K562 (cell line): ENCODE measurements around the gene SPAG4. TPM values are rescaled to one million over a fixed set of nuclear protein-coding genes. Genes with fewer than 3 reads are reported as not detected.
A peak's percentile ranks its signal among the peaks of the same experiment; 100 is the strongest.

Experiments
- CBFA2T2 ChIP-seq: fragments of 450-650 bp; conservative IDR thresholded peaks from 2 replicates; pipeline ENCODE4 v1.6.1; 2017; ENCODE audit warnings: mild to moderate bottlenecking
- EGR1 ChIP-seq: fragments of 450-650 bp; conservative IDR thresholded peaks from 2 replicates; pipeline ENCODE4 v1.6.1; 2017; ENCODE audit warnings: mild to moderate bottlenecking
- EHMT2 ChIP-seq: fragments of 450-650 bp; IDR thresholded peaks from 2 replicates; pipeline ENCODE4 v1.6.1; 2018; ENCODE audit warnings: antibody characterized with exemption
- EWSR1 ChIP-seq: fragments of 450-650 bp; IDR thresholded peaks from 2 replicates; pipeline ENCODE4 v1.6.1; 2018; ENCODE audit warnings: borderline replicate concordance, mild to moderate bottlenecking, low read depth, moderate library complexity; ENCODE audit not compliant: partially characterized antibody
- NR2F6 ChIP-seq: fragments of 450-650 bp; formaldehyde crosslinking; IDR thresholded peaks from 2 replicates; pipeline ENCODE4 v1.4.0; 2020; ENCODE audit warnings: mild to moderate bottlenecking
- PRMT5 ChIP-seq: sonication (generic); formaldehyde crosslinking; IDR thresholded peaks from 2 replicates; pipeline ENCODE4 v1.5.0; 2020; ENCODE audit warnings: missing genetic modification reagents
- SREBF1 ChIP-seq: fragments of 150-350 bp; IDR thresholded peaks from 2 replicates; pipeline ENCODE4 v1.6.1; 2014; ENCODE audit warnings: antibody characterized with exemption, low read depth, low read length, borderline replicate concordance
- TAF9B ChIP-seq: fragments of 450-650 bp; IDR thresholded peaks from 2 replicates; pipeline ENCODE4 v1.6.1; 2018; ENCODE audit warnings: mild to moderate bottlenecking; ENCODE audit not compliant: partially characterized antibody
- ZNF174 ChIP-seq: fragments of 250-450 bp; sonication (Bioruptor Pico); IDR thresholded peaks from 2 replicates; pipeline ENCODE4 v1.4.0; 2020; ENCODE audit warnings: mild to moderate bottlenecking
- ZNF324 ChIP-seq: fragments of 250-450 bp; sonication (Bioruptor Pico); IDR thresholded peaks from 2 replicates; pipeline ENCODE4 v1.4.0; 2020; ENCODE audit warnings: mild to moderate bottlenecking
- ZNF354B ChIP-seq: fragments of 250-450 bp; sonication (Bioruptor Pico); IDR thresholded peaks from 2 replicates; pipeline ENCODE4 v1.4.0; 2020
- ZNF780A ChIP-seq: fragments of 250-450 bp; sonication (Bioruptor Pico); IDR thresholded peaks from 2 replicates; pipeline ENCODE4 v1.5.0; 2021; ENCODE audit warnings: mild to moderate bottlenecking
- polyA plus RNA-seq, 8 experiments: library from polyadenylated mRNA; depleted of rRNA in 4 of 8; stranded (reverse) in 5 of 8; unstranded in 3 of 8; fragments of >200 nt; fragmentation: Nextera tagmentation in 2 of 8; fragmentation: Illumina TruSeq in 1 of 8; extraction: Ambion mirVana in 2 of 8; extraction: Trizol in 1 of 8; gene quantifications; 2 replicates each; pipeline versions ENCODE4 v1.2.1 to v1.2.3, GENCODE V29; 2011 to 2014; ENCODE audit warnings: inconsistent platforms in 1 of 8, missing spikeins in 1 of 8
- total RNA-seq, 7 experiments: library from RNA; depleted of rRNA in 6 of 7; stranded (reverse); fragments of >200 nt in 6 of 7; fragmentation: Illumina TruSeq in 2 of 7; extraction: Trizol in 2 of 7; gene quantifications; 2 replicates each; pipeline versions ENCODE4 v1.2.1 to v1.2.3, GENCODE V29; 2011 to 2021; ENCODE audit warnings: low replicate concordance in 1 of 7
- TF ChIP-seq, protein P1 (sequence below), 2 experiments: fragments of 450-650 bp; IDR thresholded peaks; 2 replicates each; pipeline ENCODE4 v1.6.1; 2016; ENCODE audit warnings: mild to moderate bottlenecking in 2 of 2, borderline replicate concordance in 1 of 2, low read depth in 1 of 2, moderate library complexity in 1 of 2
- TF ChIP-seq, protein P2 (sequence below): IDR thresholded peaks from 2 replicates; pipeline ENCODE4 v1.6.1; 2011; ENCODE audit not compliant: insufficient read length; ENCODE audit errors: extremely low read depth
- TF ChIP-seq, protein P3 (sequence below), 2 experiments: IDR thresholded peaks; 2 replicates each; pipeline ENCODE4 v1.6.1; 2011; ENCODE audit warnings: borderline replicate concordance in 1 of 2, control low read depth in 1 of 2, low read depth in 1 of 2, low read length in 1 of 2, mild to moderate bottlenecking in 1 of 2, mixed read lengths in 1 of 2, moderate library complexity in 1 of 2; ENCODE audit not compliant: insufficient read depth in 1 of 2, insufficient read length in 1 of 2, poor library complexity in 1 of 2, severe bottlenecking in 1 of 2; ENCODE audit errors: extremely low read depth in 1 of 2
- TF ChIP-seq, protein P4 (sequence below): fragments of 450-650 bp; IDR thresholded peaks from one replicate; pipeline ENCODE4 v1.6.1; 2018; ENCODE audit warnings: mild to moderate bottlenecking, moderate library complexity; ENCODE audit not compliant: partially characterized antibody

Gene SPAG4
- total and polyA plus RNA-seq, 9 of the 15 experiments (the other 6 are each of a cell fraction or from before 2014, with no cell fraction given): 1.6 to 11.4 (median 4.6) TPM

DNA sequence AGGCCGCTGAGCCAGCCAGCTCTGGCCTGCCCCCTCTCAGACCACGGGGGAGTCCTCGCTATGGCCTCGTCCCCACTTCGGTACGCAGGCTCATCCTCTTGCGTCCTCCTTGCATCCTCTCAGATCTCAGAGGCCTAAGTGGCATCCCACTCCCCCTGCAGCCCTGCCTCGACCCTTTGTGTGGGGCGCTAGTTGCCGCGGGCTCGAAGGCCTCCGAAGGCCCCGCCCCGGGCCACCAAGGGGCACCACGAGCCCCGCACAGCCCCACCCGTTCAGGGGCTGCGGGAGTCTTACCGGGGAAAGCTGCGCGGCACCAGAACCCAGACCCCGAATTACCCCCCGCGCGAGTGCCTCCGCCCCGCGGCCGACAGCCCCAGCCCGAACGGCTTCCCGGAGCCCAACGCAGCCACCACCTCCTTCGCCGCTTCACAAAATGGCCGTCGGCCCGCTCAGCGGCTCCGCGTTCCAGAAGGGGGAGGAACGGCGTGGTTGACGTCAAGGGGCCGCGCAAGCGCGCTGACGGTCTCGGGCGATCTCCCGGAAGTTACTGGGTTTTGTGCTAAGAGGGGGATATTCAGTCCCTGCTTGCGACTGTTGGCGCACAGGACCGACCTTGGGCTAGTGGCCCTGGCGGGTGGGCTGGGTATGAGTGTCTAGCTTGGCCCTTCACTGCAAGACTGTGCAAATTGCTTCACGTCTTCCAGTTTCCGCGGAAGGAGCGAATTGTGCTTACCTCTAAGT lies 49.0 kb downstream of the SPAG4 start, which contains the start of the genes CPNE1 and RBM12 (continued):
- TF ChIP-seq, protein P1, sequence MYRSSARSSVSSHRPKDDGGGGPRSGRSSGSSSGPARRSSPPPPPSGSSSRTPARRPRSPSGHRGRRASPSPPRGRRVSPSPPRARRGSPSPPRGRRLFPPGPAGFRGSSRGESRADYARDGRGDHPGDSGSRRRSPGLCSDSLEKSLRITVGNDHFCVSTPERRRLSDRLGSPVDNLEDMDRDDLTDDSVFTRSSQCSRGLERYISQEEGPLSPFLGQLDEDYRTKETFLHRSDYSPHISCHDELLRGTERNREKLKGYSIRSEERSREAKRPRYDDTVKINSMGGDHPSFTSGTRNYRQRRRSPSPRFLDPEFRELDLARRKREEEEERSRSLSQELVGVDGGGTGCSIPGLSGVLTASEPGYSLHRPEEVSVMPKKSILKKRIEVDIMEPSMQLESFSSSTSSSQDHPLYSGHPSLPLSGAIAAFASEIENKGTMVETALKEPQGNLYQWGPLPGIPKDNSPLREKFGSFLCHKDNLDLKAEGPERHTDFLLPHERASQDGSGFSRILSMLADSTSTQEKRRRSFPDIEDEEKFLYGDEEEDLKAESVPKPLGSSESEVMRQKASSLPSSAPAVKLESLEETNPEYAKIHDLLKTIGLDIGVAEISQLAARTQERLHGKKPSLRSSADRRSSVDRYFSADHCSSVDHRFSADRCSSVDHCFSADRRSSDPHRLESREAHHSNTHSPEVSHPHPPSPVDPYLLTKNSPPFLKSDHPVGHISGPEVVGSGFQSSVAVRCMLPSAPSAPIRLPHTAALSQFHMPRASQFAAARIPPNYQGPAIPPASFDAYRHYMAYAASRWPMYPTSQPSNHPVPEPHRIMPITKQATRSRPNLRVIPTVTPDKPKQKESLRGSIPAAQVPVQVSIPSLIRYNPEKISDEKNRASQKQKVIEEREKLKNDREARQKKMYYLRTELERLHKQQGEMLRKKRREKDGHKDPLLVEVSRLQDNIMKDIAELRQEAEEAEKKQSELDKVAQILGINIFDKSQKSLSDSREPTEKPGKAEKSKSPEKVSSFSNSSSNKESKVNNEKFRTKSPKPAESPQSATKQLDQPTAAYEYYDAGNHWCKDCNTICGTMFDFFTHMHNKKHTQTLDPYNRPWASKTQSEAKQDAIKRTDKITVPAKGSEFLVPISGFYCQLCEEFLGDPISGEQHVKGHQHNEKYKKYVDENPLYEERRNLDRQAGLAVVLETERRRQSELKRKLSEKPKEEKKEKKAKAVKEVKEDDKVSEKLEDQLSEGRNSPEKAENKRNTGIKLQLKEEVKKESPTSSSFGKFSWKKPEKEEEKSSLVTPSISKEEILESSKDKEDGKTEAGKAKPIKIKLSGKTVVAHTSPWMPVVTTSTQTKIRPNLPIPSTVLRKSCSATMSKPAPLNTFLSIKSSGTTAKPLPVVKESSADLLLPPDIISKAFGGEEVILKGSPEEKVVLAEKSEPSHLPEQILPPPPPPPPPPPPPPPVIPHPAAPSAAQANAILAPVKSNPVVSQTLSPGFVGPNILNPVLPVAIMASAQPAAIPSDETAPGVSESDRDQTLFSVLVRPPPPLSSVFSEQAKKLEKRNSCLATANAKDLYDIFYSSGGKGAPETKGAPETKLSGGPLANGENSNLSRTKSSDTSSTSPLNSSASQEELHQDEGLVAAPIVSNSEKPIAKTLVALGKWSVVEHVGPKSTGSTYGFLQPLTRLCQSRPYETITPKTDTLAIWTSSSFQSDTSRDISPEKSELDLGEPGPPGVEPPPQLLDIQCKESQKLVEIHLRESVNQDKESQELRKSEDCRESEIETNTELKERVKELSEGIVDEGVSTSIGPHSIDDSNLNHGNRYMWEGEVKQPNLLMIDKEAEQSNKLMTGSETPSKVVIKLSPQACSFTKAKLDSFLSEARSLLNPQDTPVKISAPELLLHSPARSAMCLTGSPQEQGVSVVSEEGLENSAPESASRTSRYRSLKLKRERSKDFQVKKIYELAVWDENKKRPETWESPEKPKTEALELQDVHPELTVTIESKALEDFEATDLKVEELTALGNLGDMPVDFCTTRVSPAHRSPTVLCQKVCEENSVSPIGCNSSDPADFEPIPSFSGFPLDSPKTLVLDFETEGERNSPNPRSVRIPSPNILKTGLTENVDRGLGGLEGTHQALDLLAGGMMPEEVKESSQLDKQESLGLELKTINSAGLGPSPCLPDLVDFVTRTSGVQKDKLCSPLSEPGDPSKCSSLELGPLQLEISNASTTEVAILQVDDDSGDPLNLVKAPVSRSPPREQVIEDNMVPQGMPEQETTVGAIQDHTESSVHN (IDR thresholded peaks at IDR 0.05; ENCODE audit: borderline replicate concordance in 1 of 2, low read depth in 1 of 2): no peak
- TF ChIP-seq EWSR1 (no peak), NR2F6 (CRISPR knock-in tag) (no peak), CBFA2T2 (0 out of 2 replicates have a peak, but pooled peaks have one; percentile 16), ZNF174 (no peak), TAF9B (peak; percentile 89), ZNF780A (CRISPR knock-in tag) (no peak), EGR1 (no peak), EHMT2 (no peak), PRMT5 (CRISPR knock-in tag) (peak; percentile 83), ZNF354B (CRISPR knock-in tag) (no peak), SREBF1 (no peak), ZNF324 (CRISPR knock-in tag) (no peak)
- TF ChIP-seq, protein P2, sequence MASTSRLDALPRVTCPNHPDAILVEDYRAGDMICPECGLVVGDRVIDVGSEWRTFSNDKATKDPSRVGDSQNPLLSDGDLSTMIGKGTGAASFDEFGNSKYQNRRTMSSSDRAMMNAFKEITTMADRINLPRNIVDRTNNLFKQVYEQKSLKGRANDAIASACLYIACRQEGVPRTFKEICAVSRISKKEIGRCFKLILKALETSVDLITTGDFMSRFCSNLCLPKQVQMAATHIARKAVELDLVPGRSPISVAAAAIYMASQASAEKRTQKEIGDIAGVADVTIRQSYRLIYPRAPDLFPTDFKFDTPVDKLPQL: peak; percentile 42
- TF ChIP-seq, protein P3, sequence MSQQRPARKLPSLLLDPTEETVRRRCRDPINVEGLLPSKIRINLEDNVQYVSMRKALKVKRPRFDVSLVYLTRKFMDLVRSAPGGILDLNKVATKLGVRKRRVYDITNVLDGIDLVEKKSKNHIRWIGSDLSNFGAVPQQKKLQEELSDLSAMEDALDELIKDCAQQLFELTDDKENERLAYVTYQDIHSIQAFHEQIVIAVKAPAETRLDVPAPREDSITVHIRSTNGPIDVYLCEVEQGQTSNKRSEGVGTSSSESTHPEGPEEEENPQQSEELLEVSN (IDR thresholded peaks at IDR 0.05; ENCODE audit: borderline replicate concordance in 1 of 2, extremely low read depth in 1 of 2, insufficient read depth in 1 of 2, insufficient read length in 1 of 2, low read depth in 1 of 2, low read length in 1 of 2, poor library complexity in 1 of 2, severe bottlenecking in 1 of 2): peak; percentile 80 to 89
- TF ChIP-seq, protein P4, sequence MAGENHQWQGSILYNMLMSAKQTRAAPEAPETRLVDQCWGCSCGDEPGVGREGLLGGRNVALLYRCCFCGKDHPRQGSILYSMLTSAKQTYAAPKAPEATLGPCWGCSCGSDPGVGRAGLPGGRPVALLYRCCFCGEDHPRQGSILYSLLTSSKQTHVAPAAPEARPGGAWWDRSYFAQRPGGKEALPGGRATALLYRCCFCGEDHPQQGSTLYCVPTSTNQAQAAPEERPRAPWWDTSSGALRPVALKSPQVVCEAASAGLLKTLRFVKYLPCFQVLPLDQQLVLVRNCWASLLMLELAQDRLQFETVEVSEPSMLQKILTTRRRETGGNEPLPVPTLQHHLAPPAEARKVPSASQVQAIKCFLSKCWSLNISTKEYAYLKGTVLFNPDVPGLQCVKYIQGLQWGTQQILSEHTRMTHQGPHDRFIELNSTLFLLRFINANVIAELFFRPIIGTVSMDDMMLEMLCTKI: no peak
